CD4-positive, alpha-beta T cell treated with Interleukin-4 for 1 hour (primary cell): ENCODE results near the gene CPPED1.
"Not testable (repeated sequence)": the region's sequence is repeated elsewhere in the genome, so short reads cannot be mapped to it uniquely, and the experiment has no call there.

Source experiments
- DNase-seq, 2 donors: peaks; one replicate each; pipeline ENCODE4 v3.0.0-alpha.2; 2020 to 2022

The CPPED1 gene

DNA sequence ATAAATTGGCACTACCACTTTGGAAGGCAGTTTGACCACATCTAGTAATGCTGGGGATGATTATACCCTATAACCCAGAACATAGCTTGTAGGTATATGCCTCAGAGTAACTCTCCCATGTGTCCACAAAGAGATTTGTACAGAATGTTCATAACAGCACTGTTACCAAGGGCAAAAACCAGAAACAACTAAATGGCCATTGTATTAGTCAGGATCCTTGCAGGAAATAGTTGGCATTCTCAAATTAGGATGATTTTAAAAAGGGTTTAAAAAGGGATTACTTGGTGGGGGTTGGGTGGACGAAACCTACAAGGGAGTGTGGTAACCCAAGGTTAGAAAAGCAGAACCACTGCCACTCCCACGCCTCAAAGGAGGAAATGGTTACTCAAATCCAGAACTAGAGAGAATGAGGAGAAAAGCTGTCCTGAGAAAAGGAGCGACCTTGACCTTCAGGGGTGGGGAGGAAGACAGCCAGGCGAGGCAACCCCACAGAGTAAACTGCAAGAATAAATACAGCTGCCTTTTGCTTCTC is 2.1 kb downstream of the CPPED1 start:
- peak in 1 of 2 donors; percentile 47 for DNase-seq

- DNase-seq = peak in 1 of 2 donors; percentile 28
Observed at GRCh38 chr16:12800817-12801216, 2.9 kb downstream of the CPPED1 start.

DNA sequence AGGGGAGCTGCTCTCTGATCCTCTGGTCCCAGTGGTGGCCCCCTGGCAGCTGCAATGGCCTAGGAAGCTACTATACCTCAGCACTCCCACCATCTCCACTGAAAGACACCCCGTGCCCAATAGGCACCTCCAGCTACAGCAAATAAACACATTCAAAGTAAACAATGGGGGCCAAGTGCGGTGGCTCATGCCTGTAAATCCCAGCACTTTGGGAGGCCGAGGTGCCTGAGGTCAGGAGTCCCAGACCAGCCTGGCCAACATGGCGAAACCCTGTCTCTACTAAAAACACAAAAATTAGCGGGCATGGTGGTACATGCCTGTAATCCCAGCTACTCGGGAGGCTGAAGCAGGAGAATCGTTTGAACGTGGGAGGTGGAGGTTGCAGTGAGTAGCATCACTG is 3.7 kb downstream of the CPPED1 start:
- not testable (repeated sequence) for DNase-seq

- DNase-seq = no peak
Observed at GRCh38 chr16:12798846-12799245, 4.8 kb downstream of the CPPED1 start.

DNA sequence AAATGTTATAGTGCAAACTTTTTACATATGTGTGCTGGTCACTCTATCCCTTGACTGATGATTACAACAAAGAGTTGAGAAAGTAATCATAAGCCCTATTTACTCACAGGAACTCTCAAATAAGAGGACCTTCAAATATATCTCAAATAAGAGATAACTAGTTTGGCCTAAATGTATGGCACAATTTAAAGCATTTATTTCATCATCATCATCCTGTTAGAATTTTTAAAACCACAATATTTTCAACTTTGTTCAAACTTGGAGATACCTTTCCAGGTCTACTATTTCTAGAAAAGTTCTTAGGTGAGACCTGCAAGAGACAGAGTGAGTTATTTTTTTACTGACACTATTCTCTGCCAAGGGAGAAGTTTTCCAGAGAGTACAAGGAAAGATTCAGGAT is 5.5 kb downstream of the CPPED1 start:
- DNase-seq = no peak

GRCh38 chr16:12796498-12796897 is 7.2 kb downstream of the CPPED1 start:
- DNase-seq = no peak

DNA sequence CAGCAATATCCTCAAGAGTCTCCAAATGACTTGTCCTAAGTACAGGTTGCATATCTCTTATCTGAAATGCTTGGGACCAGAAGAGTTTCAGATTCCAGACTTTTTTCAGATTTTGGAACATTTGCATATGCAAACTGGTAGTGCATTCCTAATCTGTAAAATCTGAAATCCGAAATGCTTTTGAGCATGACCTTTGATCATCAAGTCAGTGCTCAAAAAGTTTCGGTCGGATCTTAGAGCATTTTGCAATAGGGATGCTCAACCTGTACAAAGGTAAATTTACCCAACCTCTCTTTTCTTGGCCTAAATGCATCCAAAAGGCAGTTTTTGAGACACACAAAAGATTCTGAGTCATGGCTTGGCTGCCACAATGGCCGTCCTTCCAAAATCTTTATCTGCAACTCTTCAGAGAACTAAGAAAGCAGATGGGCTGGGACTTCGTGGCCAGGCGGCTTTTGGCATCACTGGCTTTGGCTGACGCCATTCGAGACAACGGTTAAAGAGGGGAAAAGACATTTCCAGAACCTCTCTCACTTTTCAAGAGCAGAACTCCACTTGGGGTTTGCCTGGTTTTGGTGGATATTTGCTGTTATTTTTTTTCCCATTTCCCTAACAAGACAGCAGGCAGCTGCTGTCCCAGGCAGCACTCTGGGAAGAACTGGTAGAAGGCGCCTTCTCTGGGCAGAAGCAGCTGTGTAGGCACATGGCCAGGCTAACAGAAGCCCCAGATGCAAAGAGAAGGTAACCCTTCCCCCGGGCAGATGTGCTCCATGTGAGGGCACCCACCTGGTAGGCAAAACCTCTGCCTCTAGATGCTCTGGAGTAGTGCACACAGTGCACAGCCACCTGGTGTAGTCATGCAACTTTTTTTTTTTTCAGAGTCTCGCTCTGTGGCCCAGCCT is 8.9 kb downstream of the CPPED1 start:
- no peak for DNase-seq

DNA sequence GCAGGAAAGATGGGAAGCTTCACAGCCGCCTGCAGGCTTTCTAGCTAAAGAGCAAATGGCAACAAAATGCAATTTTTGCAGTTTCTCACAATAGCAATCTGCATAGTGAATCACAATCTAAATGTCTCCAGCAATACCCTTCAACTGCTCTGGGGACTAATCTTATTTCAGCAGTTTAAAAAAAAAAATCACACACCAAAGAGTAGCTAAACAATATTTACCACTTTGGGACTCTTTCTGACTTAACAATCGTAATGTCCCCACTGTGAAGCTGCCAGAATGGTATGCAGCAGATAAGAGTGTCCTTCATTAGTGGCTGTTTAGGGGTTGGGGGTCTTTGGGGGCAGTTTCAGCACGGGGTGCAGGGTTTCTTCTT is 9.8 kb downstream of the CPPED1 start:
- DNase-seq = no peak

DNA sequence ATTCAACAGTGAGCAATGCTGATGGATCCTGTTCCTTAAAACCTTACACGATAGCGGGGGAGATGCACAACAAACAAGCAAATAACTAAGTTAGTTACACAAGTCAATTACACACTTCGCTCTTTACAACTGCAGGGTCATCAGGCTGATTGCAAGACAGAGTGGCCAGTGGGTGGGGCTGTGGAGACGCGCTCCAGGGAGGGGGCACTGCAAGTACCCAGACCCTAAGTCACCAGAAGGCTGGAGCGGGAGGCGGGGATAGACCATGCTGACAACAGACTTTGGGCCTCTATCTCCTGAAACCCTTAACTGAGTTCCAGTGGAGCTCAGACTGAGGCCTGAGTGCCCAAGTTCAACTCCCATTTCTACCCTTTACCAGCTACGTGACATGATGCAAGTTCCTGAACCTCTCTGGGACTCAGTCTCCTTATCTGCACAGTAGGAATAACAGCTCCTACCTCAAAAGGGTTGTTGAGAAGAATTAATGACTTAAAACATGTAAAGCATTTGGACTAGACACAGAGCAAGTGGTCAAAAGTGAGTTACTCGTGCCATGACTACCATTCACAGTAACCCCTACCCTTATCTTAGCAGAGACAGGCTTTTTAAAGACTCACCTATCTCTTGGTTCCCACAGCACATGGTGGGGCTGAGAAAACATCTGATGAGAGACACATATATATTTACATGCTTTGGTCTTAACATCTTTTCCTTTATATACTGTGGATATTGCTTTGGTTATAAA is 10.4 kb downstream of the CPPED1 start:
- no peak for DNase-seq

GRCh38 chr16:12792528-12792927 is 11.2 kb downstream of the CPPED1 start:
- not testable (repeated sequence) for DNase-seq

DNA sequence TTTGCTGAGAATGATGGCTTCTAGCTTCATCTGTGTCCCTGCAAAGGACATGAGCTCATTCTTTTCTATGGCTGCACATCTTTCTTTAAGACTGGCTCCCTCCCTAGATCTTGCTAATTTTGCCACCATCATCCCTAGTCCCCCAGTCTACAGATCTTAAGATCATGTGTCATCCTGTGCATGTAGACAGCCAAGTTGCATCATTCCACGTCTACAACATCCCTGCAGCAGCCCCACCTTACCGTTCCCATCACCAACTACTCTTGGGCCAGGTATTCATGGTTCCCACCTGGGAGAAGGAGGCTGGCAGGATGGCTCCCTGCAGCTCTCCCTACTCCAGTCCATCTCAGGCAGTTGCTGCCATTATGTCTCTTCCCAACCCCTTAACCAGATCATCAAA is 12.3 kb downstream of the CPPED1 start:
- no peak for DNase-seq

GRCh38 chr16:12788758-12789157 is 14.9 kb downstream of the CPPED1 start:
- no peak for DNase-seq

DNA sequence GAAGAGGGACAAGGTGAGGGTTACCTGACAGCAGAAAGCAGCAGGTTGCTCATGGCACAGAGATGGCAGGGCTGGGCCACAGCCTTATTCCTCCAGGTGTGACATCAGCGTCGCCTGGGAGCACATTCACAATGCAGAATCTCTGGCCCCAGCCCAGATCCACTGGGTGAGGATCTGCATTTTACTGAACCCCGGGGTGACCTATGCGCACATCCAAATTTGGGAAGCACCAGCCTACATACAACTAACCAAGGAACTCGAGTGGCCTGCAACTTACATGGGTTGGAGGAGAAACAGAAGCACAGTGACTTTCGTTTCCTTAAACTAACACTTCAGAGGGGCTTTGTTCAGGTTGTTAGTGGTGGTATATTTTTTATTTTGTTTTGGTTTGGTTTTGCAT is 17.6 kb downstream of the CPPED1 start:
- no peak for DNase-seq

DNA sequence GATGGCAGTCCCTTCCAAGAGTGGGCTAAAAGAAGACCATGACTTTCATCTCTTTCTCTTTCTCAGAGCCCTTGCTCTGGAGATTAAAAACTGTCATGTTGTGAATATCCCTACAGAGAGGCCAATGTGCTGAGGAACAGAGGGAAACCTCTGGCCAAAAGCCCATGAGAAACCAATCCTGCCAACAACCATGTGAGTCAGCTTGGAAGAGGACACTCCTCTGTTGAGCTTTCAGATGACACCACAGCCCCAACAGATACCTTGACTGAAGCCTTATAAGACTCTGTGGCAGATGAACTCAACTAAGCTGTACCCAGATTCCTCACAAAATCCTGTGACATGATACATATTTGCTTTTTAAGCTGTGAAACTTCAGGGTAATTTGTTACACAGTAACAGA is 19.6 kb downstream of the CPPED1 start:
- DNase-seq = no peak

DNA sequence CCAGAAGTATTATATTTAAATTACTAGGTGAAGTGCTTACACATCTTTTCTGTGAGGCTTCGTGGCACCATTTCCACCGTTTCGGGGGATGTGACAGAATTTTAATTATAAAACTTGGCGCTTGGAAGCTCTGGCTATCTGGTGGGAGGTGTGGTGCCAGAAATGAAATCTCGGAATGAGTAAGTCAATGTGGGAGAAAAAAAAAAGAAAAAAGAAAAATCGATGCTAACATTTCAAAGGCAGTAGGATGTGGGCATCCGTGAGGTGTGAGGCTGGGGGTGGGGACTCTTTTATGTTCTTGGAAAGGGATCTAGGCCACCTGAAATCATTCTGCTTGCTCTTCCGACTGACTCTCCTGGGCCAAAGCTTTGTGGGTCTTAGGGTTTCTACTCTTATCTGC is 21.9 kb downstream of the CPPED1 start:
- no peak for DNase-seq

DNA sequence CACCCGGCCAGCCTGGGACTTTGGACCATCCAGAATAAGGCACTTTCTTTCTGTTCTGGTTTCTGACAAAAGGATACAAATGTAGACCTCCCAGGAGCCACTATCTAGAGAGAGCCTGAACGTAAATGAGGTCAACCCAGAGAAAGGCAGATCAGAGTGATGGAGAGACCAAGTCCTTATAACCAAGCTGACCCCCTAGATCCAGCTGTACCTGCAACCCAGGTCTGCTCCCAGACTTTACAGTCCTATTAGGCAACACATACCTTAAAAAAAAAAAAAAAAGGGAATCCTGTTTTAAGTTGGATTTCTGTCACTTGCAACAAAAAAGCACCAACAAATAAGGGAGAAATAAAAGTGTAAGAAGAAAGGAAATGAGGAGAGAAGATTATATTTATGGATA is 23.2 kb downstream of the CPPED1 start:
- DNase-seq = no peak

- no peak for DNase-seq
Observed at GRCh38 chr16:12778726-12779125, 25.0 kb downstream of the CPPED1 start.

GRCh38 chr16:12775656-12776236 is 27.9 kb downstream of the CPPED1 start:
- no peak for DNase-seq

- no peak for DNase-seq
Observed at GRCh38 chr16:12773221-12773620, 30.5 kb downstream of the CPPED1 start.

GRCh38 chr16:12771341-12771798 is 32.3 kb downstream of the CPPED1 start:
- DNase-seq = no peak

DNA sequence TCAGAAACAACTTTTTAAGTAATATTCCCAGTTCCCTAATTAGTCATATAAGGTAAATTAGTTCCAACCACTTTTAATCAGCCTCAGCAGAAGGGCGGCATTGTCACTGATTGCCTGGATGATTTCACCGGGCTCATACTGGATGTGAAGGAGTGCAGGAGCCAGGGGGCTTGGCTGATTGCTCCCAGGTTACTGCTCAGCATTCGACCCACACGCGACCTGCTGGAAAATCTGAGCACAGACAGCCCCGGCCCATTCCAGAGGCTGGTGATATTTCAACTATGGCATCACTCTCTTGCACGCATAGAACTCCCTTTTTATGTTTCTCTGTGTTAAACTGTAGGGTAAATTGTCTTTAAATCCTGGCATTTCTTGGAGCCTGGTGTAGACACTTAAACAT is 34.2 kb downstream of the CPPED1 start:
- no peak for DNase-seq

DNA sequence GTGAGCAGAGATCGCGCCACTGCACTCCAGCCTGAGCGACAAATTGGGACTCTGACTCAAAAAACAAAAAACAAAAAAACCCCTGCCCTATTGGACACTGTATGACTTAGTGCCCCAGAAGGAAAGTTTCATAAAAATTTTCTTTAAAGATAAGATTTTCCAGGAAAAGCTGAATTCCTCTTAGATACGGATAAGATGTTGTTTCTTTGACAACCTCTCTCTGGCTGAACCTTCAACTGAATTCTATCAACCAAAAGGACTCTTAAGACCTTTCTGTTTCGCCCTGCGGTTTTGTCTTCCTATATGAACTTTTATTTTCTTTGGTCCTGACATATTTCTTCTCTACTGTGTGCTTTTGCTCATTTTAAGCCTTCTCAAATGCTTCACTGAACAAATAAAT is 35.8 kb downstream of the CPPED1 start:
- no peak for DNase-seq

DNA sequence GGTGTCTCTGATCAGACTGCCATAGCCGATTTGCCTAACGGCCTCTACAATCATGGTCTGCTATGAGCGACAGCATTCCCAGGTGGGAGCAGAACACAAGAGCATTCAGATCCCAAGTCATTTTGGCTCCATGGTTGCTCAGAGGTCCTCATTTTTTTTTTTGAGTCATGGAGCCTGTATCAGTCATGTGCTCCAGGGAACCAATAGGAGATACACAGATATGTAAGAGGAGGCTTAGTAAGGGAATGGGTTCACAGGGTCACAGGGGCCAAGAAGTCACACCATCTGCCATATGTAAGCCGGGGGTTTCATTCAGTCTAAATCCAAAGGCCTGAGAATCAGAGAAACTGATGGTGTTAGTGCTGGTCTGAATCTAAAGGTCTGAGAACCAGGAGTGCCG is 36.8 kb downstream of the CPPED1 start:
- no peak for DNase-seq

GRCh38 chr16:12766208-12766607 is 37.5 kb downstream of the CPPED1 start:
- DNase-seq = not testable (repeated sequence)
